Inferior parietal cortex (tissue), 1 donor: Measurements from ENCODE around the gene C2orf92.

ENCODE experiments used
- DNase-seq: peaks from one replicate; pipeline ENCODE4 v3.0.0-alpha.2; 2016; ENCODE audit errors: extremely low spot score

C2orf92 gene

DNA sequence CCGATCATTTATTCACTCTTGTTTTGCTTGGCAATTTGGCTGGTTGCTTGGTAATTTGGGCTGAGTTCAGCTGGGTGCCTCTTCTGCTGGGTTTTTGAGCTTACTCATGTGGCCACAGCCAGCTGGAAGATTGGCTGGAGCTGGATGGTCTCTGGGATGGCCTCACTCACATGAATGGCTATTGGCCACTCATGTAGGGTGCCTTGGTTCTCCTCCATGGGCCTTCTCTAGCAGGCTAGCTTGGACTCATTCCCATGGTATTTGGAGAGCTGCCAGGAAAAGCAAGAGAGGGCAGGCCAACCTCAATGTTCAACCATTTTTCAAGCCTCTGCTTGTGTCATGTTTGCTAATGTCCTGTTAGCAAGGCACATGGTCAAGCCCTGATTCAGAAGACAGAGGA lies 60.7 kb downstream of the C2orf92 start:
- no peak for DNase-seq

DNA sequence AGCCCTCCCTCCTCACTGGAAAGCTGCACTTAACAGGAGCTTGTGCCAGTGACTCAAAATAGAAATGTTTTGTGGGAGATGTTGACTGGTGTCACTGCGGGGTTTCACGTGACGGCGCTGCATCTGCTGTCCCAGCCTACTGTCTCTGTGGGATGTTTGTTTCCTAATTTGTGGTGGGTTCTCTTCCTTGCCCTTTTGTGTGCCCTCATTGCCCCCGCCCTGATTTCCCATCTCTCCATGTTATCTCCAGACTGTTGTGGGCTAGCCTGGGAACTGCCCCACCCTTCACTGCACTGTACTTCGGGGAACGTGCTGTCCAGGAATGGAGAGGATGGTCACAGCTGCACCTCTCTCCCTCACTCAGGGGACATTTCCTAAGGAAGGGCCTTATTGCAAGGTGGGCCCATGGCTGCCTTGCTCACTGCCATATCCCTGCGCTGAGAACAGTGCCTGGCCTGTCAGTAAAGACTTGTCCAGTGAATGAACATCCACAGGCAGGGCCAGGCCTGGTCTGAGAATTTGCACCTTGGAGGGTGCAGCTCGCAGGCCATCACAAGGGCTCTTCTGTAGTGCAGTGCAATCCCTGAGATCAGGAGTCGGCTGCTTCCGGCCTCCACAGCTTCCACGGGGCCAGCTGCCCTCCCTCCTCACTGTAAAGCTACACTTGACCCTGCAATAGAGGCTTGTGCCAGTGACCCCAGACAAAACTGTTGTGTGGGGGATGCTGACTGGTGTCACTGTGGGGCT lies 61.9 kb downstream of the C2orf92 start:
- no peak for DNase-seq

DNA sequence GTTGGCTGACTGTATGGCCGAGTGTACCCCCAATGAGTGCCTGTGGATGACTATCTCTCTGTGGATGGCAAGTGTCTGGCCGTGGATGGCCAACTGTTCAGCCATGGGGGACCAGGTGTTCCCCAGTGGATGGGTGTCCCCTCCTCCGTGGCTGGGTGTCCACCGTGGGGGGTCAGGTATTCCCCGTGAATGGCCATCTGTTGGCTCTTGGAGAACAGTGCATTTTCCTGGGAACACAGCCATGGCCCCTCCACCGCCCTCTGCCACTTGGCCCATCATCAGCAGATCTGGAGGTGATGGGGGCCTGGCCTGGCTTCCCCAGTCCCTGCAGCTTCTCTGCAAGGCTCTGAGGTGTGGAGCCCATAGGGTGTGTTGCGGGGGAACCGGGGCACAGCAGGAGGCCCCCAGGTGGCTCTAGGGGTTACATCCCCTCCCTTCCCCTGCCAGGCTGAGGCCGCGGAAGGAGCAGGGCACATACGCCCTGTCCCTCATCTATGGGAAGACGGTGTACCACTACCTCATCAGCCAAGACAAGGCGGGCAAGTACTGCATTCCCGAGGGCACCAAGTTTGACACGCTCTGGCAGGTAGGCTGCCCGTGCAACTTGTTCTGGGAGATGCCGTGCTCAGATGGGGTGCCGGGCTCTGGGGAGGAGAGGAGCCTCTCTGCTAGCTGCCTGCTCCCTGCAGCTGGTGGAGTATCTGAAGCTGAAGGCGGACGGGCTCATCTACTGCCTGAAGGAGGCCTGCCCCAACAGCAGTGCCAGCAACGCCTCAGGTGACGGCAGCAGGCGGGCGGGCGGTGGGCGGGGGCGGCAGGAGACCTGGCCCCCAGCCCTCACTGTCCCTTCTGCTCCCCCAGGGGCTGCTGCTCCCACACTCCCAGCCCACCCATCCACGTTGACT lies 63.2 kb downstream of the C2orf92 start:
- DNase-seq, result no peak

DNA sequence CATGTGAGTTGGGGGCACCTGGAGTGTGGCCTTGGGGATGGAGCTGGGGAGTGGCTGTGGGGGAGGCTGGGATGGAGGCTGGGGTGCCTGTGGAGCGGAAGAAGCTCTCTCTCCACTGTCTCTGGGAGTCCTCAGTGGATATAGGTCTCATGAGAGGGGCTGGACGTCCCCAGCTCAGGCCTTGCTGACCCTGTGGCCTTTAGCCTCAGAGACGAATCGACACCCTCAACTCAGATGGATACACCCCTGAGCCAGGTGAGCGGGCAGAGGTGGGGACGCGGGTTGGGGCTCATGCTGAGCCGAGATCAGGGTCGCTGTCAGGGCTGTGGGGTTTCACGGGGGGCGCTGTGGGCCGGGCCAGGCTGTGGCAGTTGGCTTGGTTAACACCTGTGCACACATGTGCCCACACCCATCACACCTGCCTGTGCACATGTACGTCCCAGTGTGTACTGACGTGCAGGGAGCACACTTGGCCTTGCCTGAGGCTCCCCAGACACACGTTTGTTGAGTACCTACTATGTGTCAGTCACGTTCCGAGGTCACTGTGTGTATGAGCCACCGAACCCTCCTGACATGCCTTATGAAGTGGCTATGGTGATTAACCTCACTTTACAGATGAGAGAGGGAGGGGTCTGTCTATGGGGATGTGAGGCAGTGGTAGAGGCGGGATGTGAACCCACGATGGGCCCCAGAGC lies 64.0 kb downstream of the C2orf92 start:
- no peak for DNase-seq

DNA sequence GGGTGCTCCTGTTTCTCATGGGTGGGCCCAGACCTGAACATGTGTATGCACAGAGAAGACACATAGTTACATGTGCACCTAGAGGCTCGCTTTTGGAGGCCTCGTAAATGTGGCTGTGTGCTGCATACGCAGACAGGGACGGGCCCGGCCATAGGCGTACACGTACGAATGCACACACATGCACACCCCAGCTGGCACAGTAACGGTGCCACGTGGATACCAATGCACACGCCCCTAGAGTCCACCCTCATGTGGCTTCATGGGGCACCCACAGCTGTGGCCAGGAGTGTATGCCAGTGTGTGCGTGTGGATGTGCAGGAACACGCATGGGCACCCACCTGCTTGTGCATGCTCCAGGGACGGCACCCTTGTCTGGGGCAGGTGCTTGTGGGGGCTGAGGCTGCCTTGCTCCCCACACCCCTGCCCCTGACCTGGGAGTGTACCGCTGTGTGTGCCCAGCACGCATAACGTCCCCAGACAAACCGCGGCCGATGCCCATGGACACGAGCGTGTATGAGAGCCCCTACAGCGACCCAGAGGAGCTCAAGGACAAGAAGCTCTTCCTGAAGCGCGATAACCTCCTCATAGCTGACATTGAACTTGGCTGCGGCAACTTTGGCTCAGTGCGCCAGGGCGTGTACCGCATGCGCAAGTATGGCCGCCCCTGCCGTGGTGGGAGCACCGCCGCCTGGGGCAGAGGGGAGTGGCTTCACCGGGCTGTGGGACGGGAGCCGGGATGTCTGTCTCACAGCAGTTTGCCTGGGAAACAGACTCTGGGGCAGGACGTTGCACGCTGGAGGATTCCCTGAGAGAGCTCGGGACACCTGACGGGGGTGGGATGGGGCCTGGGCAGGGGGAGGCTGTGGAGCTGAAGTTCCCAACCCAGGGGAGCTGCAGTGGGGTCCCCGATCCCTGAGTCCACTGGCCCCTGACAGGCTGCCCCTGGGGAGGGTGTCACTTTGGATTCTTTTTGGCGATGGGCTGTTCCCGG lies 64.8 kb downstream of the C2orf92 start:
- no peak for DNase-seq

DNA sequence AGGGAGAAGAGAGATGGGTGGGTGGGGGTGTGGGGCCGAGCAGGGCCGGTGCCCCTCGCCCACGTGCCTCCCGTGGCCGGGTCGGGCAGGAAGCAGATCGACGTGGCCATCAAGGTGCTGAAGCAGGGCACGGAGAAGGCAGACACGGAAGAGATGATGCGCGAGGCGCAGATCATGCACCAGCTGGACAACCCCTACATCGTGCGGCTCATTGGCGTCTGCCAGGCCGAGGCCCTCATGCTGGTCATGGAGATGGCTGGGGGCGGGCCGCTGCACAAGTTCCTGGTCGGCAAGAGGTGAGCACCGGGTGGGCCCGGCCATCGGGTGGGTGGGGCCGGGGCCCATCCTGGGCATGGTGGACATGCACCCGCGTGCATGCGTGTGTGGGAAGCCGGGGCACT lies 65.6 kb downstream of the C2orf92 start:
- DNase-seq, result no peak

DNA sequence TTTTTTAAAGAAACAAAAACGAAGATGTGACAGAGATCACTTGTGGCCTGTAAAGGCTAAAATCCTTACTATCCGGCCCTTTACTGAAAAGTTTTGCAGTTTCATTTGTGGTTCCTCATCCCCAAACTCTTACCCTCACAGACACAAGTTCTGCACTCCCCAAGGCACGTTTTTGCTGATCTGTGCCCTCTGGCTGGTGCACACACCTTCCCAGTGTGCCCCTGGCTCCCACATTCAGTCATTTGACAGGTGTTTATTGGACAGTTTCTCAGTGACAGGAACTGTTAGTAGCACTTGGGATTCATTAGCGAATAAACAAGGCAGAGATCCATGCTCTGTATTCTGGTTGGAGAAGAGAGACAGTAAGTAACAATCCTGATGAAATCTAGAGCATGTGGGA lies 66.7 kb downstream of the C2orf92 start:
- no peak for DNase-seq

DNA sequence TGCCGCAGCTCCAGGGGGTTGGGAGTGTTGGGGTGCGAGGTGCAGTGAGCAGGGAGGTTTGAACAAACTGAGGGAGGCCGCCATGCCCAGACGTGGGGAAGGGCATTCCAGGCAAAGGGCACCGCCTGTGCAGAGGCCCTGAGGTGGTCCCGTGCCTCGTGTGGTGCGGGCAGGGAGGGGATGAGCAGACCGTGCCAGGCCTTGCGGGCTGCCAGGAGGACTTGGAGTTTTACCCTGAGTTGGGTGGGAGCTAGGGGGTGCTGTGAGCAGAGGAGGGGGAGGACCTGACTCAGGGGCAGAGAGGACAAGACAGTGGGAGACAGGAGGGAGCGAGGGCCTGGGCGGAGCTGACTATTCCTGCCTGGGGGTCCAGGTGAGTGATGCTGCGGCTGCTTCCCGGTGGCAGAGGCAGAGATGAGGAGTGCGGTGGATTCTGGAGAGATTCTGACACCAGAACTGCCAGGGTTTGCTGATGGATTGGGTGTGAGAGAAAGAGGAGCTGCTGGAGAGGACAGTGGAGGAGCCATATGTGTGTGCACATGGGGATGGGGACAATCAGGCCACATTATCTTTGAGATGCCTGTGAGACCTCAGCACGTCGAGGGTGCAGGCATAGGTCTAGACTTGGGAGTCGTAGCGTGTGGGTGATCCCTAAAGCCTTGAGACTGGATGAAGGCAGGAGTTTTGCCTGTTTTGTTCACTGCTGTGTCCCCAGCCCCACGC lies 67.3 kb downstream of the C2orf92 start:
- DNase-seq, result no peak

DNA sequence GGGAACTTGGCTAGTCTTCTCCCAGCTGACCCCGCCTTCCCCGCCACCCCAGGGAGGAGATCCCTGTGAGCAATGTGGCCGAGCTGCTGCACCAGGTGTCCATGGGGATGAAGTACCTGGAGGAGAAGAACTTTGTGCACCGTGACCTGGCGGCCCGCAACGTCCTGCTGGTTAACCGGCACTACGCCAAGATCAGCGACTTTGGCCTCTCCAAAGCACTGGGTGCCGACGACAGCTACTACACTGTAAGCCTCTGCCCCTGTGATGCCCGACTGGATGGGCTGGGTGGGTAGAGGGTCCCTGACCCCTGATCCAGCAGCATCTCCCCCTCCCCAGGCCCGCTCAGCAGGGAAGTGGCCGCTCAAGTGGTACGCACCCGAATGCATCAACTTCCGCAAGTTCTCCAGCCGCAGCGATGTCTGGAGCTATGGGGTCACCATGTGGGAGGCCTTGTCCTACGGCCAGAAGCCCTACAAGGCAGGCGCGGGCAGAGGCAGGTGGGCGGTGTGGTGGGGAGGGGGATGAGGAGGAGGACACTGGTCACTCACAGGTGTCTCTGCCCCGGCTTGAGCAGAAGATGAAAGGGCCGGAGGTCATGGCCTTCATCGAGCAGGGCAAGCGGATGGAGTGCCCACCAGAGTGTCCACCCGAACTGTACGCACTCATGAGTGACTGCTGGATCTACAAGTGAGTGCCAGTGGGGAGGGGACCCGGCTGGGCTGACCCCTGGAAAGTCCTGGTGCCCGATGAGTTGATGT lies 68.1 kb downstream of the C2orf92 start:
- no peak for DNase-seq

DNA sequence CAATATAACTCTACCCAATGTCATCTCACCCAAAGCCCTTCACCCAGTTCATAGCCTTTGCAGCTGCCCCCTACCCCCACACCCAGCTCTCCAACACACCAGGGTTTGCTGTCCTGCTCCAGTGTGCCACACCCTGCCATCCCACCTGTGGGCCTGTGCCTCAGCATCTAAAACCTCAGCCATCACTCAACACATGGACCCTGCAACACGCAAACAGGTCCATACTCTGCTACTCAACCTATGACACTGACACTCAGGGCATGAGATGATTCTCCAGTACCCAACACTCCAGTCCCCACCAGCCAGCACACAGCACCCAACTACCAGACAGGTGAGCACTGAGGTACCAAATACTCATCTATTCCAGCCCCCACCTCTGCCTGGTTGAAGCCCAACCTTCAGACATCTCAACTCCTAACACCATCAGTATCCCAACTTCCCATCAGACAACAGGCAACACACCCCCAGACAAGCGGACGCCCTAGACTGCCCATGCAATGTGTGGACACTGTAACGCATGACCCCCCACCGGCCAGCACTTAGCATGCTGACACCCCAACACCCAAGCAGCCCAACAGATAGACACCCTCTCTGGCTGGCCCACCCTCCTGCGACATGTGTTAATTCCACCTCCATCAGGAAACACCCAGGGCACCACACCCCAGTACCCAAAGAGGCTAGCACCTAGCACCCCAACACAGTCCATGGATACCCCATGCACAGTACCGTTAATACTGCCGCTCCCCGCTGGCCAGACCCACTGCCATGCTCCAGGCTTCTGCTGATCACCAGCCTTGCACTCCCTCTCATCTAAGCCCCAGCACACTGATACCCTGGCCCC lies 68.9 kb downstream of the C2orf92 start:
- DNase-seq, result no peak

DNA sequence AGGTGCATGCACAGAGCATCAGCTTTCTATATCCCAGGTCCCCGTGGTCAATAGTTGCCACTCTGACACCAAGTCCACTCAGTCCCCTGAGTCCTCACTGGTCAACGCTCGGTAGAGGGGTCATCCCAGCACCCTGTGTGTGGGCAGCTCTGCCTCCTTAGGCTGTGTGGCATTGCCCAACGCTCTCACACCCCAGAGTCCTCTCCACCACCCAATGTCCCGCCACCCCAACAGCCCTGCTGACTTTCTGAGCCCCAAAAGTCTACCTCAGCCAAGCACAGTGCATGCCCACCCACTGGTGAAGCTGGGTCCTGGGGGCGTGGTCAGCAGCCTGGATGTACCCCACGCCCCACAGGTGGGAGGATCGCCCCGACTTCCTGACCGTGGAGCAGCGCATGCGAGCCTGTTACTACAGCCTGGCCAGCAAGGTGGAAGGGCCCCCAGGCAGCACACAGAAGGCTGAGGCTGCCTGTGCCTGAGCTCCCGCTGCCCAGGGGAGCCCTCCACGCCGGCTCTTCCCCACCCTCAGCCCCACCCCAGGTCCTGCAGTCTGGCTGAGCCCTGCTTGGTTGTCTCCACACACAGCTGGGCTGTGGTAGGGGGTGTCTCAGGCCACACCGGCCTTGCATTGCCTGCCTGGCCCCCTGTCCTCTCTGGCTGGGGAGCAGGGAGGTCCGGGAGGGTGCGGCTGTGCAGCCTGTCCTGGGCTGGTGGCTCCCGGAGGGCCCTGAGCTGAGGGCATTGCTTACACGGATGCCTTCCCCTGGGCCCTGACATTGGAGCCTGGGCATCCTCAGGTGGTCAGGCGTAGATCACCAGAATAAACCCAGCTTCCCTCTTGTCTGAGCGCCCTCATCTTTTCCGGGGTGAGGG lies 69.7 kb downstream of the C2orf92 start:
- no peak for DNase-seq

DNA sequence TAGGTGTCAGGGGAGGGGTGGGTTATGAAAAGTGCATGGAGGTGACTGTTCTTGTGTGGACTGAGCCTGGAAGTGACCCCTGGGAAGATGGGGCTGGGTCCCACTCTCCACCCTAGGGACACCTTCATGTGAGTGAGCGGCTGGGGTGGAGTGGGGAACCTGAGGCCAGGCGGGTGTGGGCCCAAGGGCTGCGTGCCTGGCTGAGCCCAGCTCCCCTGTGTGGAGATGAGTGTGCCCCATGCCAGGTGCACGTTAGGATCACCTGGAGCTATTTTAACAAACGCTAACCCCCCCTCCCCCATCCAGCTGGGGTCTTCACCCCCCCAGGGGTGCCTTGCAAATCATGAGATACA lies 70.4 kb downstream of the C2orf92 start:
- no peak for DNase-seq

DNA sequence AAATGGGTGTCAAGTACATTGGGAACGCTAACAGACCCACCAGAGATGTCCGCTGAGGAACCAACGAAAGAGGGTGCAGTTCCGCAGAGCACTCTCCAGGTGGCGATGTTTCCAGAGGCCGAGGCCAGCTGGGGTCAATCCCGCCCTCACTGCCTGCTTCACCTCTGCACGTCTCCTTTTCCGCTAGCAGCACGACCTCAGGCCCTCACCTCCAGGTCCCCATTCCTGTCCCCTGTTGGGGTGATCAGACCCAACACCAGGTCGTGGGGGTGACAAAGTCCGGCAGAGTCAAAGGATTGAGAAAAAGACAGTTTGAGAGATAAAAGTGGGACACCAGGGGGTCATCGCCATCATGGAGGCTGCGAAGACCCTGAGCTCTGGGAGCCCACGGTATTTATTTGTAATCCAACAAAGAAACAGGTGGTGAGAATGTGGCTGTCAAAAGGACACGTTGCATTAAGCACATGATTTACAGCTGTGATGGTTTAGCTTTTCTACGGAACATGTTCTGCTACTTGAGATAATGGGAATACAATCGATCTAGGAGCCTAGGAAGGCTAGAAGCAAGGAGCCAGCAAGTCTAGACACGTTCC lies 71.2 kb downstream of the C2orf92 start:
- no peak for DNase-seq

DNA sequence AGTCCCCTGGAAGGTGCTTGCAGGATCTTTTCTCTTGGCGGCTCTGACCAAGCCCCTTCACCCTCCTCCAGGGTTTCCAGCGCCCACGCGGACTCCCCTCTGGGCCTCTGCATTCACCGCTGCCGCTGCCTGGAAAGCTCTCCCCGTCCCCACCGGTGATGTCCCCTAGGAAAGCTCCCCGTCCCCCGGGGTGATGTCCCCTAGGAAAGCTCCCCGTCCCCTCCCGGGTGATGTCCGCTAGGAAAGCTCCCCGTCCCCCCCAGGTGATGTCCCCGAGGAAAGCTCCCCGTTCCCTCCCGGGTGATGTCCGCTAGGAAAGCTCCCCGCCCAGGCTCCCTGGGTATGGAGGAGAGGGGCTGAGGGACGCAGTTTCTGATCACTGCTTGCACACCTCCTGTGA lies 71.7 kb downstream of the C2orf92 start:
- DNase-seq, result no peak

DNA sequence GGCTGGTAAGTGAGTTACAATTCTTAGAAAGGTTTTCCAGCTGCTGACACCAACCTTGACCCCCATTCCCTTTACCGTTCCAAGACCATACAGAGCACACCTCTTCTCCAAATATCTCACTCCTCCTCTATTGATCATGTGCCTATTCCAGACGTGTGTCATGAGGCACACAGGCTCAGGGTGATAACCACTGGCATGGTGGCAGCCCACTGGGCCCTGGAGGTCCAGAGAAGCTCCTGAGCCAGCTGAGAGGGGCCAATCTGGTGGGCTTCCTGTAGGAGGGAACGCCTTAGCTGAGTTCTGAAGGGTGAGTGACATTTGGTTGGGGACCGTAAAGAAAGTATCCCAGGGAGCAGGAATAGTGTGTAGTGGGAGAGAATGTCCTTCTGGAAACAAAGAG lies 72.2 kb downstream of the C2orf92 start:
- no peak for DNase-seq

DNA sequence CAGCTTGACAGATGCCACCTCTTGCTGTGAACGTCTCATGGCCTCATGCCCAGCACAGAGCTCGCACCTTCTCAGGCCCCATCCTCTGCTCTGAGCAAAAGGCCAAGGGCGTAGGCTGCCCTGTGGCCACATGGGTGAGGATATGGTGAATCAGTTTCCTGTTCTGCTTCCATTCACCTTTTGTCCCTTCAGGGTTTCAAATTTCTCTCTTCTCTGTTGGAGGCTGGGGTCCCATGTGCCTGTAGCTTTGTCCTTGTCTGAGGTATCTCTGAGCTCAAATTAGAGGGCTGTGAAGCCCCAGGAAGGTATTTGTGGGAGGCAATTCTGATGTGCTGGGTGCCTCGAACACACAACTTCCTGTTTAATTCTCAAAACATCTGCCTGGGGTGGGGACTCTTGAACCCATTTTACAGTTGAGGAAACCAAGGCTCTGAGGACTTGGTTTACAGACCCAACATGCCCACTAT lies 72.9 kb downstream of the C2orf92 start:
- no peak for DNase-seq

DNA sequence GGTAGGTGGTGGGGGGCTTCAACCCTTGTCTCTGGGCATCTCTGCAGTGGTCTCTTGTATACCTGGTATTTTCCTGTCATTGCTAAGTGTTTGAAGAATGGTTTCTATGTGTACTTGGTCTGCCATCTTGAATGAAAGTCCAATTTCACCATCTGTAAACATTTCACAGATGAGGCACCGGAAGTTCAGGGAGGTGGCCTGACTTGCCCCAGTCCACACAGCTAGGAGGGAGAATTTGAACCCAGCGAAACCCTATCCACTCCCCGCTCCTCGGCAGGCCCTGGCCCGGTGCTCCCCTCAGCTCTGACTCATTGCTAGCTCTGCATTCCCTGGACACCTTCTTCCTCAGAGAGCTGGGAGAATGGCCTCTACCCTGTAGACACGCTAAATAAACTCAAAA lies 74.4 kb downstream of the C2orf92 start:
- no peak for DNase-seq
